ENCODE measurements around the gene SERPINA4.

GRCh38 chr14:94572637-94573303, 11.5 kb downstream of the SERPINA4 start:
- TF ChIP-seq EP300 (IDR thresholded peaks at IDR 0.05; ENCODE audit: borderline replicate concordance) = no peak
- no peak for TF ChIP-seq CEBPB (IDR thresholded peaks at IDR 0.05)
- TF ChIP-seq REST (IDR thresholded peaks at IDR 0.05; ENCODE audit: low read depth) = no peak
- no peak for TF ChIP-seq USF1 (IDR thresholded peaks at IDR 0.05)
- TF ChIP-seq EGR1 (IDR thresholded peaks at IDR 0.05) = no peak
- TF ChIP-seq RAD21 (IDR thresholded peaks at IDR 0.05; ENCODE audit: low read depth) = no peak
